ENCODE data around the gene LRP2.

The LRP2 gene

DNA sequence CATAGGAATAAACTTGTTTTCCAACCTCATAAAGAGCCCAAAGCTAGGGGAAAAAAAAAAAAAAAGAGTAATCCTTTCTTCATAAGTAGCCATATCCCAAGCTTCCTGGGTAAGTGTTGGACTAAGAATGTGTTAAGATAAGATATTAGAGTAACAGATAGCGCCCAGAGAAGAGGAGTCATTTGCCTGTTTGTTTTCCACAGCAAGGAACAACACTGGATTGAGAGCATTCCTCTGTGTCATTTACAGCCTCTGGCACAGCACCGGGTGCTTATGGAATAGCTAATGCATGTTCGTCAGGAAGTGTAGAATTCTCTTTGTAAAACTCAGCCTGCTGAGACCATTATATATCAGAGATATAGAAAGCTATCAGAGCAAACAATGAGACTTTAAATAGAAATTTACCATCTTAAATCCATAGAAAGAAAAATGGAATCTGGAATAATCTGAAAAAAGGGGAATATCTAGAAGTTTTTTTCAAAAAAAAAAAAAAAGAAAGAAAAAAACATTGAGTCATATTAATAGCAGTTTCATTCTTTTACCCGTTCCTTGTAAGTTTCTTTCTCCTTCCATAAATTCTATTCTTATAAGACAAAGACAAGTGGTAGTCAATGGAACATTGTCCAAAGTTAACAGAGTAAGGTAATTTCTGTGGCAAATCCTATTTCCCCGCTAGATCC, 37.6 kb downstream of the LRP2 start:
- H3K9me2 ChIP-seq (replicated peaks; ENCODE audit: insufficient read depth, low read length), result no peaks in the 10 kb centered on the region
- no peak for TF ChIP-seq EZH2 (optimal IDR thresholded peaks at IDR 0.05; ENCODE audit: low read depth, low read length)
- TF ChIP-seq, protein P1, sequence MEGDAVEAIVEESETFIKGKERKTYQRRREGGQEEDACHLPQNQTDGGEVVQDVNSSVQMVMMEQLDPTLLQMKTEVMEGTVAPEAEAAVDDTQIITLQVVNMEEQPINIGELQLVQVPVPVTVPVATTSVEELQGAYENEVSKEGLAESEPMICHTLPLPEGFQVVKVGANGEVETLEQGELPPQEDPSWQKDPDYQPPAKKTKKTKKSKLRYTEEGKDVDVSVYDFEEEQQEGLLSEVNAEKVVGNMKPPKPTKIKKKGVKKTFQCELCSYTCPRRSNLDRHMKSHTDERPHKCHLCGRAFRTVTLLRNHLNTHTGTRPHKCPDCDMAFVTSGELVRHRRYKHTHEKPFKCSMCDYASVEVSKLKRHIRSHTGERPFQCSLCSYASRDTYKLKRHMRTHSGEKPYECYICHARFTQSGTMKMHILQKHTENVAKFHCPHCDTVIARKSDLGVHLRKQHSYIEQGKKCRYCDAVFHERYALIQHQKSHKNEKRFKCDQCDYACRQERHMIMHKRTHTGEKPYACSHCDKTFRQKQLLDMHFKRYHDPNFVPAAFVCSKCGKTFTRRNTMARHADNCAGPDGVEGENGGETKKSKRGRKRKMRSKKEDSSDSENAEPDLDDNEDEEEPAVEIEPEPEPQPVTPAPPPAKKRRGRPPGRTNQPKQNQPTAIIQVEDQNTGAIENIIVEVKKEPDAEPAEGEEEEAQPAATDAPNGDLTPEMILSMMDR (IDR thresholded peaks at IDR 0.05; ENCODE audit: low read length), result no peak
- TF ChIP-seq EZH2phosphoT487 (IDR thresholded peaks at IDR 0.05; ENCODE audit: low read length), result no peak
- no peaks in the 10 kb centered on the region for H3K79me2 ChIP-seq (ENCODE audit: low read length)
- H3K9me3 ChIP-seq (replicated peaks; ENCODE audit: insufficient read depth, low read length), result no peaks in the 10 kb centered on the region
- no peak for DNase-seq
- no peaks in the 10 kb centered on the region for H3K4me1 ChIP-seq (ENCODE audit: low read length)
- no peak overlapping the region for H2AFZ ChIP-seq (ENCODE audit: low read length)
- no peaks in the 10 kb centered on the region for H4K20me1 ChIP-seq (ENCODE audit: insufficient read depth, low read length)
- no peak overlapping the region for H3K4me2 ChIP-seq (ENCODE audit: low read depth, low read length)
- H3K27me3 ChIP-seq (replicated peaks; ENCODE audit: insufficient read depth, low read length), result no peaks in the 10 kb centered on the region
- no peak overlapping the region for H3K4me3 ChIP-seq (ENCODE audit: low read length)
- H3K36me3 ChIP-seq (replicated peaks; ENCODE audit: insufficient read depth, low read length), result no peaks in the 10 kb centered on the region
- H3K27ac ChIP-seq (ENCODE audit: low read length), result no peak overlapping the region
- H3K9ac ChIP-seq (ENCODE audit: low read length), result no peak overlapping the region
- no peaks in the 10 kb centered on the region for H3F3A ChIP-seq (ENCODE audit: insufficient read depth, low read length)

DNA sequence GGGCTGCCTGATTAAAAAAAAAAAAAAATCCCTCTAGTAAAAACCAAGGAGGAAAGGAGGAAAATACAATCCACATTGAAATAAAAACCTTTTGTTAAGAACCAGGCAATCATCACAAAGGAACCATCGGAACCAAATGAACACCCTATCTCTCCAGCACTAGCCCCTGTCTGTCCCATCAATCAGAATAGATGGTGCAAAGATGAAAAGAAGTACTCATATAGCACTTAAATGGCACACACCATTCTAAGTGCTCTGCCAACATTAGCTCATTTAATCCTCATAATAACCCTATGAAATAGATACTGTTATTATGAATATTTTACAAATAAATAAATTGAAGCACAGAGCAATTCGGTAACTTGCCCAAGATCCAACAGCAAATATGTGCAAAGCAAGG, 38.5 kb downstream of the LRP2 start:
- Histone ChIP-seq H3K4me2 (ENCODE audit: low read depth, low read length) (no peak overlapping the region), H3F3A (ENCODE audit: insufficient read depth, low read length) (no peaks in the 10 kb centered on the region), H3K79me2 (ENCODE audit: low read length) (no peaks in the 10 kb centered on the region), H3K27ac (ENCODE audit: low read length) (no peak overlapping the region), H3K36me3 (replicated peaks; ENCODE audit: insufficient read depth, low read length) (no peaks in the 10 kb centered on the region), H3K9me3 (replicated peaks; ENCODE audit: insufficient read depth, low read length) (no peaks in the 10 kb centered on the region), H3K4me1 (ENCODE audit: low read length) (no peaks in the 10 kb centered on the region), H2AFZ (ENCODE audit: low read length) (no peak overlapping the region), H4K20me1 (ENCODE audit: insufficient read depth, low read length) (no peaks in the 10 kb centered on the region), H3K27me3 (replicated peaks; ENCODE audit: insufficient read depth, low read length) (no peaks in the 10 kb centered on the region), H3K9ac (ENCODE audit: low read length) (no peak overlapping the region), H3K9me2 (replicated peaks; ENCODE audit: insufficient read depth, low read length) (no peaks in the 10 kb centered on the region), H3K4me3 (ENCODE audit: low read length) (no peak overlapping the region)
- no peak for DNase-seq
- TF ChIP-seq EZH2 (optimal IDR thresholded peaks at IDR 0.05; ENCODE audit: low read depth, low read length) (no peak), EZH2phosphoT487 (IDR thresholded peaks at IDR 0.05; ENCODE audit: low read length) (no peak)
- TF ChIP-seq, protein P1 (IDR thresholded peaks at IDR 0.05; ENCODE audit: low read length), result no peak

DNA sequence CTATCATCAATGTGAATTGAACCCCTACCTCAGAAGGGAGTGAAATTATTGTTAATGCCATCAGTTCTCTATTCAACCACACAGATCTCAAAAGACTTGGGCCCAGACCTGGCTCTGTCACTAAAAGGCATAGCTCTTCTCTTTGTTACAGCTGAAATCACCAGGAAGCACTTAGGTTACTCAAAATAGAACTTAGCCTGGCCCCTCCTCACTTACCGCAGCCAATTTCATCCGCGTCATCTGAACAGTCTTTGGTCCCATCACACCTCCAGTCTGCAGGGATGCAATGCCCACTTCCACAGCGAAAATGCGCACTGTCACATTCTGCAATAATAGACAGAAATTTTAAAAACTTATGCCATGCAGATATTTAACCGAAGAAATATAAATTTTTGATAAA, 41.8 kb downstream of the LRP2 start:
- Histone ChIP-seq H3K4me2 (ENCODE audit: low read depth, low read length) (no peak overlapping the region), H3K27ac (ENCODE audit: low read length) (no peak overlapping the region), H3K27me3 (replicated peaks; ENCODE audit: insufficient read depth, low read length) (no peaks in the 10 kb centered on the region), H3K9me2 (replicated peaks; ENCODE audit: insufficient read depth, low read length) (no peaks in the 10 kb centered on the region), H3K4me3 (ENCODE audit: low read length) (no peak overlapping the region), H3K9ac (ENCODE audit: low read length) (no peak overlapping the region), H4K20me1 (ENCODE audit: insufficient read depth, low read length) (no peaks in the 10 kb centered on the region), H2AFZ (ENCODE audit: low read length) (no peak overlapping the region), H3K36me3 (replicated peaks; ENCODE audit: insufficient read depth, low read length) (no peaks in the 10 kb centered on the region), H3K4me1 (ENCODE audit: low read length) (no peaks in the 10 kb centered on the region), H3F3A (ENCODE audit: insufficient read depth, low read length) (no peaks in the 10 kb centered on the region), H3K79me2 (ENCODE audit: low read length) (no peaks in the 10 kb centered on the region), H3K9me3 (replicated peaks; ENCODE audit: insufficient read depth, low read length) (no peaks in the 10 kb centered on the region)
- TF ChIP-seq EZH2 (optimal IDR thresholded peaks at IDR 0.05; ENCODE audit: low read depth, low read length) (no peak), EZH2phosphoT487 (IDR thresholded peaks at IDR 0.05; ENCODE audit: low read length) (no peak)
- TF ChIP-seq, protein P1 (IDR thresholded peaks at IDR 0.05; ENCODE audit: low read length), result no peak
- DNase-seq, result no peak

Data from MM.1S (cell line).